Measurements from ENCODE around the gene PLEKHA6. TPM values are rescaled to one million over a fixed set of nuclear protein-coding genes. Genes with fewer than 3 reads are reported as not detected.

Gene PLEKHA6
- total and polyA plus RNA-seq, 2 of the 4 experiments (the other 2 are of a cell fraction) = 8.2 to 19.9 TPM

- 91% methylated on average over 6 of the region's 11 CpGs; no CpG with 5 or more reads in 1 of the 2 experiments for WGBS, 2 experiments (ENCODE audit: extremely low coverage in 2 of 2, insufficient read length in 1 of 2)
- no peak overlapping the region for H4K5ac ChIP-seq (ENCODE audit: low read depth, low read length)
- H4K91ac ChIP-seq (ENCODE audit: insufficient read depth, low read depth, low read length) = no peak overlapping the region
- H2BK5ac ChIP-seq (ENCODE audit: low read depth, low read length, poor library complexity, severe bottlenecking) = no peak overlapping the region
- H3K4ac ChIP-seq (ENCODE audit: low read depth, low read length) = no peak overlapping the region
- H3K36me3 ChIP-seq (ENCODE audit: control insufficient read depth, insufficient read depth, low read length) = peaks cover 12% of the 10 kb centered on the region; the same call in 1 of the 2 replicates
- H3K18ac ChIP-seq (ENCODE audit: low read depth, low read length) = no peak overlapping the region
- H3K56ac ChIP-seq (ENCODE audit: extremely low read depth, insufficient read depth, low read length) = no peak overlapping the region
- no peaks in the 10 kb centered on the region for H3K9me3 ChIP-seq (ENCODE audit: control insufficient read depth, insufficient read depth, low read length)
- H2AK5ac ChIP-seq (ENCODE audit: low read depth, low read length) = no peak overlapping the region
- no peaks in the 10 kb centered on the region for H3K27me3 ChIP-seq (ENCODE audit: control insufficient read depth, insufficient read depth, low read length)
- ChIA-PET CTCF (interaction anchor here (1.2 to 2.3 kb wide), 2 partner anchors 10 to 143 kb away, joined by 6 to 8 read pairs; partner anchors contain the start of gene PLEKHA6), POLR2A (ENCODE audit: unreplicated experiment) (no interaction called here)
- no peak for TF ChIP-seq ELK1 (IDR thresholded peaks at IDR 0.05; ENCODE audit: borderline replicate concordance, low read depth, low read length)
- TF ChIP-seq CEBPB (IDR thresholded peaks at IDR 0.05; ENCODE audit: low read depth, low read length) = no peak
- TF ChIP-seq MXI1 (IDR thresholded peaks at IDR 0.05; ENCODE audit: borderline replicate concordance, low read depth, low read length) = no peak
- no peak for TF ChIP-seq USF2 (IDR thresholded peaks at IDR 0.05; ENCODE audit: low read depth, low read length)
- no peak for TF ChIP-seq RFX5 (IDR thresholded peaks at IDR 0.05; ENCODE audit: low read depth, low read length)
- no peak for TF ChIP-seq NFE2L2 (IDR thresholded peaks at IDR 0.05; ENCODE audit: low read depth, low read length)
- H2AK9ac ChIP-seq (replicated peaks; ENCODE audit: low read depth, low read length, poor library complexity) = no peak overlapping the region
- in situ Hi-C loops (cut with MboI; ENCODE audit: low sequenced_read_pairs) (no loop called here), dilution Hi-C loops (cut with HindIII; ENCODE audit: low sequenced_read_pairs, unreplicated experiment) (no loop called here), intact Hi-C loops (cut with micrococcal nuclease) (no loop called here)
- no peak for DNase-seq
- H3K14ac ChIP-seq (replicated peaks; ENCODE audit: low read depth, low read length) = no peak overlapping the region
- H3K9ac ChIP-seq (ENCODE audit: low read depth, low read length) = no peak overlapping the region
- peaks cover 3% of the 10 kb centered on the region; the same call in 1 of the 2 replicates for H3K4me1 ChIP-seq (ENCODE audit: control insufficient read depth, insufficient read depth, low read length)
- H4K8ac ChIP-seq (ENCODE audit: low read depth in 2 of 2, low read length in 2 of 2) = no peak overlapping the region
- no peaks in the 10 kb centered on the region; the same call in 1 of the 2 replicates for H3K9me1 ChIP-seq (ENCODE audit: insufficient read depth, low read length)
- ATAC-seq (ENCODE audit: low read depth) = no peak
- H3K23ac ChIP-seq (ENCODE audit: low read depth, low read length) = no peak overlapping the region
- H3K4me3 ChIP-seq (ENCODE audit: insufficient read depth, low read depth, low read length) = no peak overlapping the region
- BruUV-seq (replicated peaks) = no TSS peak
- H4K20me1 ChIP-seq (ENCODE audit: insufficient read depth, low read length) = no peaks in the 10 kb centered on the region
- H3K27ac ChIP-seq (ENCODE audit: insufficient read depth, low read length) = no peak overlapping the region
- H2AFZ ChIP-seq (replicated peaks; ENCODE audit: low read length, poor library complexity) = no peak overlapping the region
- no peak overlapping the region for H2BK20ac ChIP-seq (ENCODE audit: low read depth, low read length)
- no peak overlapping the region for H2BK120ac ChIP-seq (ENCODE audit: low read depth, low read length)
- H3K79me1 ChIP-seq (ENCODE audit: low read depth in 1 of 2, low read length in 2 of 2) = no peaks in the 10 kb centered on the region
- no peak overlapping the region for H3K4me2 ChIP-seq (ENCODE audit: low read depth, low read length)
- no peak overlapping the region for H2BK15ac ChIP-seq (ENCODE audit: low read depth, low read length)
Observed at GRCh38 chr1:204216880-204217647, 142.7 kb downstream of the PLEKHA6 start.

Measured in IMR-90 (cell line).